ENCODE measurements around the gene ZNF366. TPM values are rescaled to one million over a fixed set of nuclear protein-coding genes. Genes with fewer than 3 reads are reported as not detected.
A peak's percentile ranks its signal among the peaks of the same experiment; 100 is the strongest.

ZNF366 gene
- total and polyA plus RNA-seq, 9 donors: 2.1 to 3.7 (median 2.7) TPM

- Histone ChIP-seq H3K36me3 (ENCODE audit: control insufficient read depth, insufficient read depth, low read length) (no peaks in the 10 kb centered on the region), H3K9me3 (replicated peaks; ENCODE audit: control insufficient read depth, low read depth, low read length) (no peaks in the 10 kb centered on the region), H3K27ac (ENCODE audit: low read length) (no peak overlapping the region), H3K27me3 (ENCODE audit: control insufficient read depth, insufficient read depth, low read length) (no peaks in the 10 kb centered on the region), H3K4me1 (ENCODE audit: control insufficient read depth, insufficient read depth, low read length) (peaks cover 16% of the 10 kb centered on the region), H3K4me3 (ENCODE audit: low read length) (no peak overlapping the region)
- no peak for DNase-seq
- 70% methylated on average over 2 of the region's 5 CpGs for WGBS (ENCODE audit: insufficient coverage)
Measured at GRCh38 chr5:72434056-72434780, 73.0 kb downstream of the ZNF366 start.

- no CpG with 5 or more reads among the region's 1 CpG for WGBS (ENCODE audit: insufficient coverage)
- H3K27me3 ChIP-seq (ENCODE audit: control insufficient read depth, insufficient read depth, low read length): no peaks in the 10 kb centered on the region
- H3K4me3 ChIP-seq (ENCODE audit: low read length): no peak overlapping the region
- H3K36me3 ChIP-seq (ENCODE audit: control insufficient read depth, insufficient read depth, low read length): no peaks in the 10 kb centered on the region
- H3K4me1 ChIP-seq (ENCODE audit: control insufficient read depth, insufficient read depth, low read length): peaks cover 18% of the 10 kb centered on the region
- H3K27ac ChIP-seq (ENCODE audit: low read length): no peak overlapping the region
- no peak for DNase-seq
- no peaks in the 10 kb centered on the region for H3K9me3 ChIP-seq (replicated peaks; ENCODE audit: control insufficient read depth, low read depth, low read length)
Measured at GRCh38 chr5:72433522-72433921, 73.7 kb downstream of the ZNF366 start.

- Histone ChIP-seq H3K27ac (ENCODE audit: low read length) (peak overlapping the region; percentile 74), H3K9me3 (replicated peaks; ENCODE audit: control insufficient read depth, low read depth, low read length) (no peaks in the 10 kb centered on the region)
- no CpG with 5 or more reads among the region's 1 CpG for WGBS (ENCODE audit: insufficient coverage)
Measured at GRCh38 chr5:72428669-72429068, 78.5 kb downstream of the ZNF366 start.

GRCh38 chr5:72427488-72428437 is 79.4 kb downstream of the ZNF366 start:
- H3K4me3 ChIP-seq (ENCODE audit: low read length): no peak overlapping the region
- H3K27me3 ChIP-seq (ENCODE audit: control insufficient read depth, insufficient read depth, low read length): no peaks in the 10 kb centered on the region
- no peaks in the 10 kb centered on the region for H3K36me3 ChIP-seq (ENCODE audit: control insufficient read depth, insufficient read depth, low read length)
- H3K9me3 ChIP-seq (replicated peaks; ENCODE audit: control insufficient read depth, low read depth, low read length): no peaks in the 10 kb centered on the region
- 48% methylated on average over 3 of the region's 6 CpGs for WGBS (ENCODE audit: insufficient coverage)
- peak; percentile 91 for DNase-seq
- H3K27ac ChIP-seq (ENCODE audit: low read length): peak overlapping the region; percentile 74
- H3K4me1 ChIP-seq (ENCODE audit: control insufficient read depth, insufficient read depth, low read length): peaks cover 12% of the 10 kb centered on the region

More at GRCh38 chr5:72428669-72429068, 78.5 kb downstream of the ZNF366 start:
- Histone ChIP-seq H3K4me1 (ENCODE audit: control insufficient read depth, insufficient read depth, low read length) (peaks cover 12% of the 10 kb centered on the region), H3K36me3 (ENCODE audit: control insufficient read depth, insufficient read depth, low read length) (no peaks in the 10 kb centered on the region), H3K4me3 (ENCODE audit: low read length) (no peak overlapping the region), H3K27me3 (ENCODE audit: control insufficient read depth, insufficient read depth, low read length) (no peaks in the 10 kb centered on the region)
- no peak for DNase-seq

- Histone ChIP-seq H3K9me3 (replicated peaks; ENCODE audit: control insufficient read depth, low read depth, low read length) (no peaks in the 10 kb centered on the region), H3K4me1 (ENCODE audit: control insufficient read depth, insufficient read depth, low read length) (peaks cover 12% of the 10 kb centered on the region), H3K36me3 (ENCODE audit: control insufficient read depth, insufficient read depth, low read length) (no peaks in the 10 kb centered on the region), H3K27me3 (ENCODE audit: control insufficient read depth, insufficient read depth, low read length) (no peaks in the 10 kb centered on the region), H3K27ac (ENCODE audit: low read length) (peak overlapping the region; percentile 74), H3K4me3 (ENCODE audit: low read length) (no peak overlapping the region)
- no peak for DNase-seq
- WGBS (ENCODE audit: insufficient coverage): no CpG with 5 or more reads among the region's 2 CpGs
Measured at GRCh38 chr5:72427016-72427415, 80.2 kb downstream of the ZNF366 start.

GRCh38 chr5:72426019-72426418 is 81.2 kb downstream of the ZNF366 start:
- Histone ChIP-seq H3K4me3 (ENCODE audit: low read length) (no peak overlapping the region), H3K9me3 (replicated peaks; ENCODE audit: control insufficient read depth, low read depth, low read length) (no peaks in the 10 kb centered on the region), H3K27ac (ENCODE audit: low read length) (no peak overlapping the region), H3K4me1 (ENCODE audit: control insufficient read depth, insufficient read depth, low read length) (peaks cover 12% of the 10 kb centered on the region), H3K36me3 (ENCODE audit: control insufficient read depth, insufficient read depth, low read length) (no peaks in the 10 kb centered on the region), H3K27me3 (ENCODE audit: control insufficient read depth, insufficient read depth, low read length) (no peaks in the 10 kb centered on the region)
- DNase-seq: no peak

GRCh38 chr5:72418271-72418670 is 88.9 kb downstream of the ZNF366 start:
- Histone ChIP-seq H3K4me3 (ENCODE audit: low read length) (no peak overlapping the region), H3K27ac (ENCODE audit: low read length) (no peak overlapping the region), H3K27me3 (ENCODE audit: control insufficient read depth, insufficient read depth, low read length) (no peaks in the 10 kb centered on the region), H3K9me3 (replicated peaks; ENCODE audit: control insufficient read depth, low read depth, low read length) (no peaks in the 10 kb centered on the region), H3K4me1 (ENCODE audit: control insufficient read depth, insufficient read depth, low read length) (no peaks in the 10 kb centered on the region), H3K36me3 (ENCODE audit: control insufficient read depth, insufficient read depth, low read length) (no peaks in the 10 kb centered on the region)
- 77% methylated on average over 5 of the region's 9 CpGs for WGBS (ENCODE audit: insufficient coverage)
- DNase-seq: no peak

- Histone ChIP-seq H3K27ac (ENCODE audit: low read length) (no peak overlapping the region), H3K4me3 (ENCODE audit: low read length) (no peak overlapping the region), H3K9me3 (replicated peaks; ENCODE audit: control insufficient read depth, low read depth, low read length) (no peaks in the 10 kb centered on the region), H3K36me3 (ENCODE audit: control insufficient read depth, insufficient read depth, low read length) (no peaks in the 10 kb centered on the region), H3K27me3 (ENCODE audit: control insufficient read depth, insufficient read depth, low read length) (no peaks in the 10 kb centered on the region), H3K4me1 (ENCODE audit: control insufficient read depth, insufficient read depth, low read length) (no peaks in the 10 kb centered on the region)
- no peak for DNase-seq
- 93% methylated on average over 47 of the region's 48 CpGs for WGBS (ENCODE audit: insufficient coverage)
Measured at GRCh38 chr5:72417333-72418062, 89.7 kb downstream of the ZNF366 start.

- H3K36me3 ChIP-seq (ENCODE audit: control insufficient read depth, insufficient read depth, low read length): no peaks in the 10 kb centered on the region
- WGBS (ENCODE audit: insufficient coverage): 100% methylated on average over 1 of the region's 5 CpGs
- no peak for DNase-seq
- no peaks in the 10 kb centered on the region for H3K4me1 ChIP-seq (ENCODE audit: control insufficient read depth, insufficient read depth, low read length)
- H3K27ac ChIP-seq (ENCODE audit: low read length): no peak overlapping the region
- H3K4me3 ChIP-seq (ENCODE audit: low read length): no peak overlapping the region
- H3K9me3 ChIP-seq (replicated peaks; ENCODE audit: control insufficient read depth, low read depth, low read length): no peaks in the 10 kb centered on the region
- H3K27me3 ChIP-seq (ENCODE audit: control insufficient read depth, insufficient read depth, low read length): no peaks in the 10 kb centered on the region
Measured at GRCh38 chr5:72415616-72416325, 91.4 kb downstream of the ZNF366 start.
